ENCODE measurements around the gene SMAD5.

SMAD5 gene

GRCh38 chr5:136194576-136194975, 61.9 kb downstream of the SMAD5 start:
- peaks cover 4% of the 10 kb centered on the region for H3K27me3 ChIP-seq (ENCODE audit: control insufficient read depth, insufficient read depth, low read length)
- H3K27ac ChIP-seq (ENCODE audit: low read depth, low read length) = no peak overlapping the region
- no peak overlapping the region for H3K4me3 ChIP-seq (ENCODE audit: low read length)
- peaks cover 10% of the 10 kb centered on the region for H3K4me1 ChIP-seq (ENCODE audit: control insufficient read depth, insufficient read depth, low read length)
- H3K9ac ChIP-seq (ENCODE audit: low read length) = no peak overlapping the region
- no peaks in the 10 kb centered on the region for H3K36me3 ChIP-seq (ENCODE audit: control insufficient read depth, insufficient read depth, low read length)

- H3K9ac ChIP-seq (ENCODE audit: low read length) = no peak overlapping the region
- peaks cover 10% of the 10 kb centered on the region for H3K4me1 ChIP-seq (ENCODE audit: control insufficient read depth, insufficient read depth, low read length)
- H3K36me3 ChIP-seq (ENCODE audit: control insufficient read depth, insufficient read depth, low read length) = no peaks in the 10 kb centered on the region
- peak overlapping the region; percentile 2 for H3K27ac ChIP-seq (ENCODE audit: low read depth, low read length)
- H3K27me3 ChIP-seq (ENCODE audit: control insufficient read depth, insufficient read depth, low read length) = peaks cover 4% of the 10 kb centered on the region
- H3K4me3 ChIP-seq (ENCODE audit: low read length) = no peak overlapping the region
Observed at GRCh38 chr5:136195971-136196820, 63.6 kb downstream of the SMAD5 start.

DNA sequence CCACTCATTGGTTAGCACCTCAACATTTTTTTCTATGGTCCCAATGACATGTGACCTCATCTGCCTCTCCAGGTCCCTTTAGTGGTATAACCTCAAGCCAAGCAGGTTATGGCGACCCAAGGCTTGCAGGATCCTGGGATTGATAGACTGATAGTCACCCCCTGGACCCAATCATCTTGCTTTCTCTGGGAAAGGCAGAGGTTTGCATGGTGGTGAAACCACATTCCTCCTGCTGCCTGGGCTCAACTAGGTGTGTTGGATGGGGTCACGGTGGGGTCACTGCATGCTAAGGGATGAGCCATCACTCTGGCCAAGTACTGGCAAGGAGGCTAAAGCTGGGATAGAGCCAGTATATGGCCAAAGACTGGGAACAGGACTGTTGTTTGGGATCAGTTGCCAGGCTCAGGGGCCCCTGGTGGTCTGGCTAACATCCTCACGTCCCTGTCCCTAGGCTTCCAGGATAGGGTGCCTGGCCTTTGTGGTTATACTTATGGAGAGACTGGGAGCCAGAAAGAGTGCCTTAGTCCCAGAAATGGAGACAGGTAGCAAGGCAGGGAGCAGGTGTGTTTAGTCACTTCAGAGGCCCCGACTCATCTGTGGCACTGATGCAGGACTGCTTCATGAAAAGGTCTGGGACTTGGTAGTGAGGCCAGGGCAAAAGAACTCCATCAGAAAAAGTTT, 65.0 kb downstream of the SMAD5 start:
- Histone ChIP-seq H3K4me3 (ENCODE audit: low read length) (no peak overlapping the region), H3K27ac (ENCODE audit: low read depth, low read length) (no peak overlapping the region), H3K36me3 (ENCODE audit: control insufficient read depth, insufficient read depth, low read length) (no peaks in the 10 kb centered on the region), H3K9ac (ENCODE audit: low read length) (no peak overlapping the region), H3K4me1 (ENCODE audit: control insufficient read depth, insufficient read depth, low read length) (peaks cover 4% of the 10 kb centered on the region), H3K27me3 (ENCODE audit: control insufficient read depth, insufficient read depth, low read length) (no peaks in the 10 kb centered on the region)

DNA sequence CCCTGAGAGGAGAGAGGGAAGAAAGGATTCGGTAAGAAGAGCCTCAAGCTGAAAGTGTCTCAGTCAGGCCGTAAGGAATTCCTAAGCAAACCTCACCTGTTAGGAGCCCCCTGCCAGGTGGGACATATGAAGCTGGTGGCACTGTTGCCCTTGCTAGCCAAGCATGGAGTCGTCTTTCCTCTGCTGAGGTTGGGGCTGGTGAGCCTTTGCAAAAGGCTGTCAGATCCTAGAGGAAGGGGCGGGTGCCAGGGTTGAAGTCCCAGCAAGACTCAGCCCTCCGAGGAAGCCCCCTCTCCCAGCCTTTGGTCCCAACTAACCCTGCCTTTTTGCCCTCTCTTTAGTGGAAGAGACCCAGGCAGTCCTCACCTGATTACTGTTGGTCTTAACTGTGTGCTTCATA, 65.8 kb downstream of the SMAD5 start:
- no peak overlapping the region for H3K9ac ChIP-seq (ENCODE audit: low read length)
- no peak overlapping the region for H3K4me3 ChIP-seq (ENCODE audit: low read length)
- no peaks in the 10 kb centered on the region for H3K27me3 ChIP-seq (ENCODE audit: control insufficient read depth, insufficient read depth, low read length)
- no peak overlapping the region for H3K27ac ChIP-seq (ENCODE audit: low read depth, low read length)
- no peaks in the 10 kb centered on the region for H3K36me3 ChIP-seq (ENCODE audit: control insufficient read depth, insufficient read depth, low read length)
- peaks cover 4% of the 10 kb centered on the region for H3K4me1 ChIP-seq (ENCODE audit: control insufficient read depth, insufficient read depth, low read length)

DNA sequence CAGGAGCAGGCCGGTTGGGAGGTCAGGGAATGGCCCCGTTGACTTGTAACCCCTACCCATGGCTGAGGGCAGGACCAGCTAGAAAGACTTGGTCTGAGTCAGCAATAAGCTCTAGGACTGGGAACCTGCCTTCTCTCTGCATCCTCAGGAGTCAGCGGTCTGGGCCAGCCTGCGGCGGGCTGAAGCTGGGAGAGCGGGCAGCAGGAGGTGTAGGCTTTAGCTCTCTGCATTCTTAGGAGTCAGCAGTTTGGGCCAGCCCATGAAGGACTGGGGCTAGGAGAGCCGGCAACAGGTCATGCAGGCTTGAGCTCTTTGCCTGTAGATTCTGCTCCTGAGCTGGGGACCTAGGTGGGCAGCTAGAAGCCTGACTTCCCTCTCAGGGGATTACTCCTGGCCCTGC, 66.8 kb downstream of the SMAD5 start:
- H3K27ac ChIP-seq (ENCODE audit: low read depth, low read length) = no peak overlapping the region

GRCh38 chr5:136200130-136200529, 67.5 kb downstream of the SMAD5 start:
- Histone ChIP-seq H3K4me1 (ENCODE audit: control insufficient read depth, insufficient read depth, low read length) (peaks cover 4% of the 10 kb centered on the region), H3K4me3 (ENCODE audit: low read length) (no peak overlapping the region), H3K9ac (ENCODE audit: low read length) (no peak overlapping the region), H3K27me3 (ENCODE audit: control insufficient read depth, insufficient read depth, low read length) (no peaks in the 10 kb centered on the region), H3K27ac (ENCODE audit: low read depth, low read length) (no peak overlapping the region), H3K36me3 (ENCODE audit: control insufficient read depth, insufficient read depth, low read length) (no peaks in the 10 kb centered on the region)

More for the DNA sequence above, 66.8 kb downstream of the SMAD5 start:
- Histone ChIP-seq H3K9ac (ENCODE audit: low read length) (no peak overlapping the region), H3K4me1 (ENCODE audit: control insufficient read depth, insufficient read depth, low read length) (peaks cover 4% of the 10 kb centered on the region), H3K27me3 (ENCODE audit: control insufficient read depth, insufficient read depth, low read length) (no peaks in the 10 kb centered on the region), H3K4me3 (ENCODE audit: low read length) (no peak overlapping the region), H3K36me3 (ENCODE audit: control insufficient read depth, insufficient read depth, low read length) (no peaks in the 10 kb centered on the region)

DNA sequence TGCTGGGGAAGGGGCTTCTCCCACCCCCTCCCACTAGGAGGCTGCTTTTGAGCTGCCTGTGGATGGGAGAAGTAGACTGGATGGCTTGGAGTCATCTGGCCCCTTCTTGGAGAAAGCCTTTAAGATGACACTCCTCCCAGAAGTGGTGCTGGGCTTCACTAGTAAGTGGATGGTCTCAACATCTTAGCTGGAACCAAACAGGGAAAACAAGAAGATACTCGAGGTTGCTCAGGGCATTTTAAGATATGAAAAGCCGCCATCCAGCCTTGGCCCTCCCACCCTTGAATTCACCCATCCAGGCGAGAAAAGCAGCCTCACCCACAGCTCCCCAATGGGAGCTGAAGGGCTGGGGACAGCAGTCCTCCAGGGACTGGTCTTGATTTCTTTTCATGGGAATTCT, 68.1 kb downstream of the SMAD5 start:
- no peaks in the 10 kb centered on the region for H3K27me3 ChIP-seq (ENCODE audit: control insufficient read depth, insufficient read depth, low read length)

DNA sequence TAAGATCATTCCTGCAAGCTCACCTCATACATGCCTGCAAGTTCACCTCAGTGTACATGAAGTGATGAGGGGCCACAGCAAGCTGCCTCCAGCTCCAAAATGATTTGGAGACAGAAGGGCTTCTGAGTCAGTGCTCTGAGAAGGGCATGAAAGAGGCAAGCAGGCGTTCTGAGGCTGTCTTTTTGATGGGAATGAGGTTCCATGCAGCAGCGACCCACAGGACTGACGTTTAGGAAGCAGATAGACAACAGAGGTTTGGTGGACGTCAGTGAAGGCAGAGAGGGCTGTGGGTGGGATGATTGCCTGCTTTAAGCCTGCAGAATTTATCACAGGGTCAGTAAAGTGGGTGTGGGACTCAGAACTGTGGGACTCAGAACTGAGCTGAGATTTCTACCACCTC, 69.2 kb downstream of the SMAD5 start:
- no peaks in the 10 kb centered on the region for H3K27me3 ChIP-seq (ENCODE audit: control insufficient read depth, insufficient read depth, low read length)
- H3K4me3 ChIP-seq (ENCODE audit: low read length) = no peak overlapping the region
- H3K36me3 ChIP-seq (ENCODE audit: control insufficient read depth, insufficient read depth, low read length) = no peaks in the 10 kb centered on the region
- H3K9ac ChIP-seq (ENCODE audit: low read length) = no peak overlapping the region
- no peak overlapping the region for H3K27ac ChIP-seq (ENCODE audit: low read depth, low read length)
- H3K4me1 ChIP-seq (ENCODE audit: control insufficient read depth, insufficient read depth, low read length) = no peaks in the 10 kb centered on the region

More for the DNA sequence above, 68.1 kb downstream of the SMAD5 start:
- H3K4me3 ChIP-seq (ENCODE audit: low read length) = no peak overlapping the region
- peaks cover under 1% of the 10 kb centered on the region for H3K4me1 ChIP-seq (ENCODE audit: control insufficient read depth, insufficient read depth, low read length)
- H3K9ac ChIP-seq (ENCODE audit: low read length) = no peak overlapping the region
- H3K36me3 ChIP-seq (ENCODE audit: control insufficient read depth, insufficient read depth, low read length) = no peaks in the 10 kb centered on the region
- no peak overlapping the region for H3K27ac ChIP-seq (ENCODE audit: low read depth, low read length)

DNA sequence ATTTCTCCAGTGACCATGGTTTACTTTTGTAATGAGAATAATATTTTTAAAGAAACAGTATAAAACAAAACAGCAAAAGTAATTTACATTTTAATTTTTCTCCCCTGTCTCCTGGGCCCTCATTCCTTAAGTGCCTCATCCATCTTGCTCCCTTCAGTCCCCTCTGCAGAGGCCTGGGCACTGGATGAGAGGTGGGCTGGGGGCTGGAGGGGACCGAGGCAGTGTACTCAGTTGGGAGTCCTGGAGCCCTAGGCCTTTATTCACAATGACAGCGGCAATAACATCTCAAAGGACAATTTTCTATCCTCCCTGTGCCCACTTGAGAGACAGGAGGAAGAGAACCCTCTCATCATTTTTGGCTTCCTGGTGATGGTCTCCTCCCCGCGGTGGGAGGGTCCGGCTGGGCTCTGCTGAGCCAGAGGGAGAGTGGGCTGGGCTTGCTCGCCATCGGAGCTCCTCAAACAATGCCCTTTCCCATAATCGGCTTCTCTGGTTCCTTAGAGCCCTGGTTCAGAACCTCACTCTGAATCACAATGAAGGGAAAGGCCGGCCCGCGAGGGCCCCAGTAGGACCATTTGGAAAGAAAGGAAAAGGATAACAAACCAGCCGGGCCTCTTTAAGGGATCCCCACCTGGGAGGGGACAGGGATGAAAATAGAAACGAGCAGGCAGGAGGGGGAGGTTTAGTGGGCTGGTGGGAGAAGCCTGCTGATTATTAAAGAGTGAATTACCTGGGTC, 70.0 kb downstream of the SMAD5 start:
- Histone ChIP-seq H3K36me3 (ENCODE audit: control insufficient read depth, insufficient read depth, low read length) (no peaks in the 10 kb centered on the region), H3K4me1 (ENCODE audit: control insufficient read depth, insufficient read depth, low read length) (no peaks in the 10 kb centered on the region)

DNA sequence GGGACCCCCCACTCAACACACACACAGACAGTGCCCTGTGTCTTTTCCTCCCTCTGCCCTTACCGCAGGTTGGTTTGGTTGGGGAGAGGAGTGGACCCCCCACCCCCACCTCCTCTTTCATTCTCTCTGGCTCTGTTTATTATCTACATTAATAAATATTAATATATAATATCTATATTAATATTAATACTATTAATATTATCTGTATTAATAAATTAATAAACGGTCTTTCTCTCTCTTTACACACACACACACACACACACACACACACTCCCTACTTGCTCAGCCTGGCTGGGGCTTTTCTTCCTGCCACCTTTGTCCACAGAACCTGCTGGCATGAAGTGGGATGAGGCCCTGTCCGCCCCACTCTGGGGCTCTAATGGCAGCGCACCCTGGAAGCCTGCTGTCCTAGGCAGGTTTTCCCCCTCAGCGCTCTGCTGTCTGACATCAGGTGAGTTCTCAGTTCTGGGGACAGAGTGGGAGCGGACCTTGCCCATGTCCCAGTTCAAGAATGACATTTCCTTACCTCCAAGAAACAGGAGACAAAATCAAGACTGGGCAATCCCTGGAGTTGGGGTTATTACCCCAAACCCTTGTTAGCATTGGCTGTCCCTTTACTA, 70.8 kb downstream of the SMAD5 start:
- Histone ChIP-seq H3K4me1 (ENCODE audit: control insufficient read depth, insufficient read depth, low read length) (no peaks in the 10 kb centered on the region), H3K4me3 (ENCODE audit: low read length) (no peak overlapping the region), H3K27ac (ENCODE audit: low read depth, low read length) (no peak overlapping the region), H3K9ac (ENCODE audit: low read length) (no peak overlapping the region), H3K27me3 (ENCODE audit: control insufficient read depth, insufficient read depth, low read length) (no peaks in the 10 kb centered on the region), H3K36me3 (ENCODE audit: control insufficient read depth, insufficient read depth, low read length) (no peaks in the 10 kb centered on the region)

More for the DNA sequence above, 70.0 kb downstream of the SMAD5 start:
- H3K9ac ChIP-seq (ENCODE audit: low read length) = no peak overlapping the region
- no peak overlapping the region for H3K27ac ChIP-seq (ENCODE audit: low read depth, low read length)
- H3K4me3 ChIP-seq (ENCODE audit: low read length) = no peak overlapping the region
- no peaks in the 10 kb centered on the region for H3K27me3 ChIP-seq (ENCODE audit: control insufficient read depth, insufficient read depth, low read length)

DNA sequence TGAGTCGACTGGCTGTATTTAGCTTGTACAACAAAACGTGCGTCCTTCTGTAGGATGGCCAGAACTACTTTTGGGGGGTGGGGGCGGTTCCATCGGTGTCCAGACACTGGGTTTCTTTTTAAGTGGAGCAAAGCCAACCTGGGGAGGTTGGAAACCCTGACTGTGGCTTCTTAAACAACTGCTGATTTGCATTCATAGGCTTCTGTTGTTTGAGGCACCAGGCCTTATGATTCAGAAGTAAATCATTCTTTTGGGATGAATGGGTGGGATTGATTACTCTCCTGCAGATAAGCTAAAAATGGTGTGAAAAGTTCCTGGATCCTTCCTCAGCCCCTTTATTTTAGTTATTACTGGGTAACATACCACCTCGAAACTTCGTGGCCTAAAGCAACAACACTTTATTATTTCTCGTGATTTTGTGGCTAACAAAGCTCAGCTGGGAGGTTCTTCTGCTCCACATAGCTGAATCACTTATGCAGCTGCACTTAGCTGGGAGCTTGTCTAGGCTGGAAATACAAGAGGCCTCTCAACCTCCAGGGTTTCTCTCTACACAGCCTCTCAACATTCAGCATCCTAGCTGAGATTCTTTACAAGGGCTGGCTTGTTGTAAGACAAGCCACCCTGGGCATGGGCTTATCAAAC, 72.5 kb downstream of the SMAD5 start:
- no peaks in the 10 kb centered on the region for H3K36me3 ChIP-seq (ENCODE audit: control insufficient read depth, insufficient read depth, low read length)
- H3K9ac ChIP-seq (ENCODE audit: low read length) = no peak overlapping the region
- no peaks in the 10 kb centered on the region for H3K4me1 ChIP-seq (ENCODE audit: control insufficient read depth, insufficient read depth, low read length)
- H3K4me3 ChIP-seq (ENCODE audit: low read length) = no peak overlapping the region
- no peak overlapping the region for H3K27ac ChIP-seq (ENCODE audit: low read depth, low read length)
- H3K27me3 ChIP-seq (ENCODE audit: control insufficient read depth, insufficient read depth, low read length) = no peaks in the 10 kb centered on the region

GRCh38 chr5:136205941-136206340, 73.3 kb downstream of the SMAD5 start:
- Histone ChIP-seq H3K36me3 (ENCODE audit: control insufficient read depth, insufficient read depth, low read length) (no peaks in the 10 kb centered on the region), H3K27me3 (ENCODE audit: control insufficient read depth, insufficient read depth, low read length) (no peaks in the 10 kb centered on the region), H3K4me3 (ENCODE audit: low read length) (no peak overlapping the region), H3K4me1 (ENCODE audit: control insufficient read depth, insufficient read depth, low read length) (no peaks in the 10 kb centered on the region), H3K27ac (ENCODE audit: low read depth, low read length) (no peak overlapping the region), H3K9ac (ENCODE audit: low read length) (no peak overlapping the region)
